ENCODE results near the gene RAX2. TPM values are rescaled to one million over a fixed set of nuclear protein-coding genes. Genes with fewer than 3 reads are reported as not detected.

Gene RAX2
- total and polyA plus RNA-seq, 7 donors, result not detected

- intact Hi-C loops (cut with DNase I), result no loop called here
- WGBS, 3 donors, result 75 to 88% (median 87%) methylated on average over 5 of the region's 5 CpGs
- Histone ChIP-seq H3K9me3 (peaks cover 1% of the 10 kb centered on the region), H3K27me3 (ENCODE audit: insufficient read depth in 3 of 3, low read length in 2 of 3) (peaks cover 0 to 8% (median 0%) of the 10 kb centered on the region in 3 donors), H3K4me3 (no peak overlapping the region), H3K36me3 (ENCODE audit: insufficient read depth in 1 of 2, low read depth in 1 of 2) (no peaks in the 10 kb centered on the region), H3K4me1 (no peaks in the 10 kb centered on the region), H3K27ac (no peak overlapping the region)
- ATAC-seq (no peak), DNase-seq (no peak)
- no peak for TF ChIP-seq CTCF (IDR thresholded peaks at IDR 0.05)
Observed at GRCh38 chr19:3775831-3776230, 3.8 kb upstream of the RAX2 start.

GRCh38 chr19:3775374-3775711 lies 3.3 kb upstream of the RAX2 start:
- no peak for TF ChIP-seq CTCF (IDR thresholded peaks at IDR 0.05)
- intact Hi-C loops (cut with DNase I), result no loop called here

GRCh38 chr19:3774621-3775373 lies 2.8 kb upstream of the RAX2 start:
- Histone ChIP-seq H3K27ac (no peak overlapping the region), H3K27me3 (ENCODE audit: insufficient read depth in 3 of 3, low read length in 2 of 3) (peaks cover 0 to 8% (median 0%) of the 10 kb centered on the region in 3 donors), H3K4me1 (no peaks in the 10 kb centered on the region), H3K4me3 (no peak overlapping the region), H3K36me3 (ENCODE audit: insufficient read depth in 1 of 2, low read depth in 1 of 2) (peaks cover 0 to 1% of the 10 kb centered on the region in 2 donors), H3K9me3 (no peaks in the 10 kb centered on the region)
- intact Hi-C loops (cut with DNase I), result no loop called here
- no peak for ATAC-seq
- no peak for DNase-seq
- TF ChIP-seq CTCF (IDR thresholded peaks at IDR 0.05), result no peak
- WGBS, 3 donors, result 45 to 61% (median 50%) methylated on average over 22 to 25 of the region's 25 CpGs

More at GRCh38 chr19:3775374-3775711, 3.3 kb upstream of the RAX2 start:
- H3K4me1 ChIP-seq, result no peaks in the 10 kb centered on the region
- DNase-seq, result no peak
- 61 to 74% (median 69%) methylated on average over 2 of the region's 2 CpGs for WGBS, 3 donors
- ATAC-seq, result no peak
- H3K36me3 ChIP-seq (ENCODE audit: insufficient read depth in 1 of 2, low read depth in 1 of 2), result no peaks in the 10 kb centered on the region
- H3K27ac ChIP-seq, result no peak overlapping the region
- peaks cover 0 to 8% (median 0%) of the 10 kb centered on the region in 3 donors for H3K27me3 ChIP-seq (ENCODE audit: insufficient read depth in 3 of 3, low read length in 2 of 3)
- H3K4me3 ChIP-seq, result no peak overlapping the region
- H3K9me3 ChIP-seq, result no peaks in the 10 kb centered on the region

- Histone ChIP-seq H3K4me3 (no peak overlapping the region), H3K4me1 (no peaks in the 10 kb centered on the region), H3K27ac (no peak overlapping the region), H3K36me3 (ENCODE audit: insufficient read depth in 1 of 2, low read depth in 1 of 2) (peaks cover 0 to 9% of the 10 kb centered on the region in 2 donors), H3K9me3 (no peaks in the 10 kb centered on the region), H3K27me3 (ENCODE audit: insufficient read depth in 3 of 3, low read length in 2 of 3) (peaks cover 0 to 8% (median 0%) of the 10 kb centered on the region in 3 donors)
- TF ChIP-seq CTCF (IDR thresholded peaks at IDR 0.05), result no peak
- intact Hi-C loops (cut with DNase I), result no loop called here
- DNase-seq (no peak), ATAC-seq (no peak)
- WGBS, 3 donors, result 77 to 84% (median 79%) methylated on average over 12 of the region's 12 CpGs
Observed at GRCh38 chr19:3773814-3774515, 1.9 kb upstream of the RAX2 start.

All from psoas muscle (tissue), 8 donors.